OCI-LY3 (cell line): Measurements from ENCODE around the gene DOP1A.
A peak's percentile ranks its signal among the peaks of the same experiment; 100 is the strongest.

ENCODE experiments used
- CTCF ChIP-seq: fragments of 200-600, 300-600 bp; sonication (generic); IDR thresholded peaks from 2 replicates; pipeline ENCODE4 v1.5.1; 2014; ENCODE audit warnings: antibody characterized with exemption, low read length, low read depth
- EZH2phosphoT487 ChIP-seq: fragments of 200-600 bp; shearing (Covaris generic); IDR thresholded peaks from 2 replicates; pipeline ENCODE4 v1.6.1; 2018; ENCODE audit warnings: antibody characterized with exemption, mixed run types, low read depth

GRCh38 chr6:83057705-83058321 is 9.7 kb upstream of the DOP1A start:
- TF ChIP-seq CTCF (peak; percentile 85), EZH2phosphoT487 (no peak)
